Measurements from ENCODE around the gene BCLAF3.

BCLAF3 gene
- 8.2 to 17.2 reads per million in 2 experiments for total RNA-seq

GRCh38 chrX:19990556-19991349 lies at the start of gene BCLAF3:
TSS of gene BCLAF3 (minus strand) at chrX:19991061. CDS start at chrX:19970264, 20,797 bp downstream.
- peak; percentile 59 for DNase-seq (ENCODE audit: low read depth)

- no peak for DNase-seq (ENCODE audit: low read depth)
Observed at GRCh38 chrX:20038966-20039365, 48.1 kb upstream of the BCLAF3 start.

GRCh38 chrX:20037186-20037585 lies 46.3 kb upstream of the BCLAF3 start:
- no peak for DNase-seq (ENCODE audit: low read depth)

GRCh38 chrX:20032201-20032600 lies 41.3 kb upstream of the BCLAF3 start:
- DNase-seq (ENCODE audit: low read depth) = no peak

- no peak for DNase-seq (ENCODE audit: low read depth)
Observed at GRCh38 chrX:20029728-20030127, 38.9 kb upstream of the BCLAF3 start.

- DNase-seq (ENCODE audit: low read depth) = no peak
Observed at GRCh38 chrX:20028588-20028987, 37.7 kb upstream of the BCLAF3 start.

GRCh38 chrX:20026278-20026677 lies 35.4 kb upstream of the BCLAF3 start:
- no peak for DNase-seq (ENCODE audit: low read depth)

- no peak for DNase-seq (ENCODE audit: low read depth)
Observed at GRCh38 chrX:20019672-20020365, 29.0 kb upstream of the BCLAF3 start.

- no peak for DNase-seq (ENCODE audit: low read depth)
Observed at GRCh38 chrX:20016616-20016945, 25.7 kb upstream of the BCLAF3 start.

- no peak for DNase-seq (ENCODE audit: low read depth)
Observed at GRCh38 chrX:20015945-20016615, 25.2 kb upstream of the BCLAF3 start.

GRCh38 chrX:20015422-20015821 lies 24.6 kb upstream of the BCLAF3 start:
- DNase-seq (ENCODE audit: low read depth) = no peak

GRCh38 chrX:20011608-20012007 lies 20.7 kb upstream of the BCLAF3 start:
- no peak for DNase-seq (ENCODE audit: low read depth)

- no peak for DNase-seq (ENCODE audit: low read depth)
Observed at GRCh38 chrX:20007962-20008622, 17.2 kb upstream of the BCLAF3 start.

GRCh38 chrX:20005883-20006282 lies 15.0 kb upstream of the BCLAF3 start:
- DNase-seq (ENCODE audit: low read depth) = no peak

GRCh38 chrX:20001588-20001987 lies 10.7 kb upstream of the BCLAF3 start:
- DNase-seq (ENCODE audit: low read depth) = no peak

- DNase-seq (ENCODE audit: low read depth) = no peak
Observed at GRCh38 chrX:19991350-19991718, 473 bp upstream of the BCLAF3 start.

- peak; percentile 9 for DNase-seq (ENCODE audit: low read depth)
Observed at GRCh38 chrX:19990151-19990555, 708 bp downstream of the BCLAF3 start.

- DNase-seq (ENCODE audit: low read depth) = no peak
Observed at GRCh38 chrX:19987856-19988255, 3.0 kb downstream of the BCLAF3 start.

- DNase-seq (ENCODE audit: low read depth) = no peak
Observed at GRCh38 chrX:19986531-19986930, 4.3 kb downstream of the BCLAF3 start.

GRCh38 chrX:19981947-19982346 lies 8.9 kb downstream of the BCLAF3 start:
- no peak for DNase-seq (ENCODE audit: low read depth)

GRCh38 chrX:19975845-19976244 lies 15.0 kb downstream of the BCLAF3 start:
- no peak for DNase-seq (ENCODE audit: low read depth)

- no peak for DNase-seq (ENCODE audit: low read depth)
Observed at GRCh38 chrX:19972984-19973383, 17.9 kb downstream of the BCLAF3 start.
